OCI-LY7 (cell line): ENCODE data around the gene INPP5J.

Experiments used
- CTCF ChIP-seq: fragments of 200-600 bp; sonication (generic); conservative IDR thresholded peaks from 2 replicates; pipeline ENCODE4 v1.5.1; 2014; ENCODE audit warnings: mild to moderate bottlenecking, antibody characterized with exemption, low read length, moderate library complexity, mixed read lengths
- EZH2phosphoT487 ChIP-seq: fragments of 200-600 bp; sonication (generic); IDR thresholded peaks from 2 replicates; pipeline ENCODE4 v1.6.1; 2018; ENCODE audit warnings: low read depth, borderline replicate concordance, mild to moderate bottlenecking, mixed run types, antibody characterized with exemption, low read length, moderate library complexity, mixed read lengths

- TF ChIP-seq CTCF = no peak
- TF ChIP-seq EZH2phosphoT487 = no peak
Measured at GRCh38 chr22:31135706-31136105, 12.9 kb downstream of the INPP5J start.
